Stimulated activated CD8-positive, alpha-beta memory T cell treated with anti-CD3 and anti-CD28 coated beads, Interleukin-2, amount 100 ng/mL, for 1 hour (primary cell): ENCODE results near the gene TEAD4.

Experiments used
- DNase-seq, 2 donors: peaks; one replicate each; pipeline ENCODE4 v3.0.0-alpha.2; 2020; ENCODE audit warnings: low read depth in 2 of 2

Gene TEAD4

GRCh38 chr12:2959192-2959504 lies at the start of gene TEAD4:
TEAD4 (plus strand) TSS chr12:2959397.
- no peak for DNase-seq

- no peak for DNase-seq
These were observed 47.0 kb upstream of the TEAD4 start for GRCh38 chr12:2912216-2912575.

- DNase-seq, result no peak
These were observed 39.9 kb upstream of the TEAD4 start for GRCh38 chr12:2919249-2919648.

DNA sequence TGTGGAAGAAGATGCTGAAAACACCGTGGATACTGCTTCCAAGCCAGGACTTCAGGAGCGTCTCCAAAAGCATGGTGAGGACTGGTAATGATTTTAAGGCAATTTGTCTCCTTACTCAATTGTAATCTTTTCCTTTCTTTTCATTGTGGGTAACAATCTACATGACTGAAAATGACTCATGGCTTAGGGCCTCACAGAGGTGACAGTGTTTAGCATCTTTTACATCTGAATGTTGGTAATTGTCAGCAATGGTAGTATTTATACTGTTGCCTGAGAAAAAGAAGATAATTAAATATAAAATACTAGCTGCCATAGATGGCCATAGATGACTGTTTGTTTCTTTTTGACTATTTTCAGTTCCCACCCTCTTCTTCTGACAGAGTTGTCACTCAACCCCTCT lies 36.9 kb upstream of the TEAD4 start:
- no peak for DNase-seq

- DNase-seq, result no peak
These were observed 36.1 kb upstream of the TEAD4 start for GRCh38 chr12:2923057-2923456.

GRCh38 chr12:2924019-2924418 lies 35.2 kb upstream of the TEAD4 start:
- no peak for DNase-seq

DNA sequence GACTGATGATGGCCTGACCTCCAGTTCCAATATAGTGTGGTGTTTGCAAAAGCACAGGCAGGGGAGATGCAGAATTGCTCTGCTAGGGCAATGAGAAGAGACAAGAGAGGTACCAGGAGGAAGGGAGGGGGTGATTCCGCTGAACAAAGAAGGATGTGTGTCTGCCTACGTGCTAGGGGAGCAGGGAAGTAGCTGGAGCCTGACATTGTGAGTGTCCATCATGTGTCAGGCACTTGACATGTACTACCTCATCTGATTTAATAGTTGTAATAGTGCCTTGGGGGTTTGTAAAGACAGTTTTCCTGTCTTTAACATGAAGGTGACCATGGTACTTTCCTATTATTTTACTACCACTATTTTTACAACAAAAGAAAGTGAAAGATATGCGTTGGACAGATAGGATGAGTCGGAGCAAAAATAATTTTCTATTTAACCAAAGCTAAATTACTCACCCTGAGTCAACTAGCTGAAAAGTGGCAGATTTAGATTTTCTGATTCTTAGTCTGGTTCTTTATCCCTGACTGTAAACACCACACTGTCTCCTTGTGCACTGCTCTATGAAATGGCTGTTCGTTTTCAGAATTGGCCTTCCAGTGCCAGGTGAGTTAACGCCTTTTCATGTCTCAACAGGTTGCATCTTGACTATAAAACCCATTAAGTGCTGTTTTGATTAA lies 33.7 kb upstream of the TEAD4 start:
- DNase-seq, result no peak

DNA sequence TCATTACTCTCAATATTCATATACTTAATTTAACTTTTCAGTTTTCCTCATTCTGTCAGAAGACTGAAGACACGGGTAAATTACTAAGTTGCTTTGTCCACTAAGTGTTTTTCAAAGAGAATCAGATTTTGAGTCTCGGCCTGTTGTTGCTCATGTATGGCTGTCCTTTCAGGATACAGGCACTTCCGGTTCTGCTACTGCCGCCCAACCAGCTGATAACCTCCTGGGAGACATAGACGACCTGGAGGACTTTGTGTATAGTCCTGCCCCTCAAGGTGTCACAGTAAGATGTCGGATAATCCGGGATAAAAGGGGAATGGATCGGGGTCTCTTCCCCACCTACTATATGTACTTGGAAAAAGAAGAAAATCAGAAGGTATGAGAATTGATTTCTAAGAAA lies 28.3 kb upstream of the TEAD4 start:
- DNase-seq, result no peak

GRCh38 chr12:2933586-2933985 lies 25.6 kb upstream of the TEAD4 start:
- no peak for DNase-seq

- DNase-seq, result no peak
These were observed 24.8 kb upstream of the TEAD4 start for GRCh38 chr12:2934371-2934770.

- no peak for DNase-seq
These were observed 22.9 kb upstream of the TEAD4 start for GRCh38 chr12:2936301-2936700.

- no peak for DNase-seq
These were observed 21.7 kb upstream of the TEAD4 start for GRCh38 chr12:2937500-2937899.

- DNase-seq, result no peak
These were observed 20.0 kb upstream of the TEAD4 start for GRCh38 chr12:2939191-2939590.

DNA sequence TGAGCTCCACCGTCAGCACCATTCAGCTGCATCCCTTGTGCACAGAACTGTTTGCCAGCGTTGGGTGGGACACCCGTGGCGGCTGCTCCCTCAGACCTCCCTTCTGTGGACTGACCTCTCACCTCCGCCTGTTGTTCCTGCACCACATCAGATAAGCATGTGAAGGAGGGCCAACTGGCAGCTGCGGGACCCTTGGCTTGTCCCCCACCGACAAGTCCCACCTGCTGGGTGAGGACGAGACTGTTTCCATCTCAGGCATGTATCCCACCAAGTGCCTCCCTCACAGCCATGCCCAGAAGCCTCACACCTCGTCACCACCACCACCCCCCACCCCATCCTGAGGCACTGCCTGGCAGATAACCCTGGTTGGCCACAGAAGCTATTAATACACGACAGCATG lies 18.6 kb upstream of the TEAD4 start:
- no peak for DNase-seq

DNA sequence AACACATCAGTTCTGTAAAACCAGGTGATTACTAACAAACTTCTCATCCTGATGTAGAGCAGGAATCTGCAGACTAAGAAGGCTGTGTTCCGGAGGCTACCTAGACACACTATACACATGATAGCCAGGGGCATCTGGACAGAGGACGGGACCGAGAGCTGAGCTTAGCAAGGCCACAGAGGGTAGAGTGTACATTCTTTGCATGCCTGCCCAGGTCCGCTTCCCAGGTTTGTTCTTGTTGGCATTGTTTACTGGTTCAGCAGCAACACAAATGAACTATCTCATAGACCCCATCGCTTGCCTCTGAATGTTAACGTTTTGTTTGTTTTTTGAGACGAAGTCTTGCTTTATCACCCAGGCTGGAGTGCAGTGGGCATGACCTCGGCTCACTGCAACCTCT lies 17.7 kb upstream of the TEAD4 start:
- DNase-seq, result no peak

GRCh38 chr12:2944401-2945047 lies 14.7 kb upstream of the TEAD4 start:
- DNase-seq, result peak; percentile 2 to 25

GRCh38 chr12:2949411-2949810 lies 9.8 kb upstream of the TEAD4 start:
- DNase-seq, result no peak

GRCh38 chr12:2955888-2956287 lies 3.3 kb upstream of the TEAD4 start:
- DNase-seq, result no peak

GRCh38 chr12:2957816-2958431 lies 1.3 kb upstream of the TEAD4 start:
- DNase-seq, result no peak

GRCh38 chr12:2958432-2959191 lies 585 bp upstream of the TEAD4 start:
- DNase-seq, result no peak

GRCh38 chr12:2959505-2960389 lies 550 bp downstream of the TEAD4 start:
- no peak for DNase-seq
